ENCODE results near the gene CCDC192. TPM values are rescaled to one million over a fixed set of nuclear protein-coding genes. Genes with fewer than 3 reads are reported as not detected.

CCDC192 gene
- total and polyA plus RNA-seq, 2 experiments from 2014 or later = 0.40 TPM; not detected in 1

- Mint-ChIP-seq H3K4me3 (no peak overlapping the region), H3K27me3 (ENCODE audit: insufficient read depth, low read depth, poor library complexity) (no peaks in the 10 kb centered on the region), H3K4me1 (no peaks in the 10 kb centered on the region), H3K36me3 (ENCODE audit: low read depth) (no peaks in the 10 kb centered on the region), H3K27ac (no peak overlapping the region), H3K9me3 (no peaks in the 10 kb centered on the region)
- no peak overlapping the region for H3K4me3 ChIP-seq
- no peak for TF ChIP-seq CREB1 (CRISPR knock-in tag; IDR thresholded peaks at IDR 0.05; ENCODE audit: low read depth)
- TF ChIP-seq NANOG (IDR thresholded peaks at IDR 0.05; ENCODE audit: borderline replicate concordance) = no peak
- TF ChIP-seq, protein P1, sequence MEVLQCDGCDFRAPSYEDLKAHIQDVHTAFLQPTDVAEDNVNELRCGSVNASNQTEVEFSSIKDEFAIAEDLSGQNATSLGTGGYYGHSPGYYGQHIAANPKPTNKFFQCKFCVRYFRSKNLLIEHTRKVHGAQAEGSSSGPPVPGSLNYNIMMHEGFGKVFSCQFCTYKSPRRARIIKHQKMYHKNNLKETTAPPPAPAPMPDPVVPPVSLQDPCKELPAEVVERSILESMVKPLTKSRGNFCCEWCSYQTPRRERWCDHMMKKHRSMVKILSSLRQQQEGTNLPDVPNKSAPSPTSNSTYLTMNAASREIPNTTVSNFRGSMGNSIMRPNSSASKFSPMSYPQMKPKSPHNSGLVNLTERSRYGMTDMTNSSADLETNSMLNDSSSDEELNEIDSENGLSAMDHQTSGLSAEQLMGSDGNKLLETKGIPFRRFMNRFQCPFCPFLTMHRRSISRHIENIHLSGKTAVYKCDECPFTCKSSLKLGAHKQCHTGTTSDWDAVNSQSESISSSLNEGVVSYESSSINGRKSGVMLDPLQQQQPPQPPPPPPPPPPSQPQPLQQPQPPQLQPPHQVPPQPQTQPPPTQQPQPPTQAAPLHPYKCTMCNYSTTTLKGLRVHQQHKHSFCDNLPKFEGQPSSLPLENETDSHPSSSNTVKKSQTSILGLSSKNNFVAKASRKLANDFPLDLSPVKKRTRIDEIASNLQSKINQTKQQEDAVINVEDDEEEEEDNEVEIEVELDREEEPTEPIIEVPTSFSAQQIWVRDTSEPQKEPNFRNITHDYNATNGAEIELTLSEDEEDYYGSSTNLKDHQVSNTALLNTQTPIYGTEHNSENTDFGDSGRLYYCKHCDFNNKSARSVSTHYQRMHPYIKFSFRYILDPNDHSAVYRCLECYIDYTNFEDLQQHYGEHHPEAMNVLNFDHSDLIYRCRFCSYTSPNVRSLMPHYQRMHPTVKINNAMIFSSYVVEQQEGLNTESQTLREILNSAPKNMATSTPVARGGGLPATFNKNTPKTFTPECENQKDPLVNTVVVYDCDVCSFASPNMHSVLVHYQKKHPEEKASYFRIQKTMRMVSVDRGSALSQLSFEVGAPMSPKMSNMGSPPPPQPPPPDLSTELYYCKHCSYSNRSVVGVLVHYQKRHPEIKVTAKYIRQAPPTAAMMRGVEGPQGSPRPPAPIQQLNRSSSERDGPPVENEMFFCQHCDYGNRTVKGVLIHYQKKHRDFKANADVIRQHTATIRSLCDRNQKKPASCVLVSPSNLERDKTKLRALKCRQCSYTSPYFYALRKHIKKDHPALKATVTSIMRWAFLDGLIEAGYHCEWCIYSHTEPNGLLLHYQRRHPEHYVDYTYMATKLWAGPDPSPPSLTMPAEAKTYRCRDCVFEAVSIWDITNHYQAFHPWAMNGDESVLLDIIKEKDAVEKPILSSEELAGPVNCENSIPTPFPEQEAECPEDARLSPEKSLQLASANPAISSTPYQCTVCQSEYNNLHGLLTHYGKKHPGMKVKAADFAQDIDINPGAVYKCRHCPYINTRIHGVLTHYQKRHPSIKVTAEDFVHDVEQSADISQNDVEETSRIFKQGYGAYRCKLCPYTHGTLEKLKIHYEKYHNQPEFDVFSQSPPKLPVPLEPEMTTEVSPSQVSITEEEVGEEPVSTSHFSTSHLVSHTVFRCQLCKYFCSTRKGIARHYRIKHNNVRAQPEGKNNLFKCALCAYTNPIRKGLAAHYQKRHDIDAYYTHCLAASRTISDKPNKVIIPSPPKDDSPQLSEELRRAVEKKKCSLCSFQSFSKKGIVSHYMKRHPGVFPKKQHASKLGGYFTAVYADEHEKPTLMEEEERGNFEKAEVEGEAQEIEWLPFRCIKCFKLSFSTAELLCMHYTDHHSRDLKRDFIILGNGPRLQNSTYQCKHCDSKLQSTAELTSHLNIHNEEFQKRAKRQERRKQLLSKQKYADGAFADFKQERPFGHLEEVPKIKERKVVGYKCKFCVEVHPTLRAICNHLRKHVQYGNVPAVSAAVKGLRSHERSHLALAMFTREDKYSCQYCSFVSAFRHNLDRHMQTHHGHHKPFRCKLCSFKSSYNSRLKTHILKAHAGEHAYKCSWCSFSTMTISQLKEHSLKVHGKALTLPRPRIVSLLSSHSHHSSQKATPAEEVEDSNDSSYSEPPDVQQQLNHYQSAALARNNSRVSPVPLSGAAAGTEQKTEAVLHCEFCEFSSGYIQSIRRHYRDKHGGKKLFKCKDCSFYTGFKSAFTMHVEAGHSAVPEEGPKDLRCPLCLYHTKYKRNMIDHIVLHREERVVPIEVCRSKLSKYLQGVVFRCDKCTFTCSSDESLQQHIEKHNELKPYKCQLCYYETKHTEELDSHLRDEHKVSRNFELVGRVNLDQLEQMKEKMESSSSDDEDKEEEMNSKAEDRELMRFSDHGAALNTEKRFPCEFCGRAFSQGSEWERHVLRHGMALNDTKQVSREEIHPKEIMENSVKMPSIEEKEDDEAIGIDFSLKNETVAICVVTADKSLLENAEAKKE (CRISPR knock-in tag; IDR thresholded peaks at IDR 0.05) = no peak
- TF ChIP-seq POLR2AphosphoS5 (IDR thresholded peaks at IDR 0.05; ENCODE audit: low read depth) = no peak
- no peak for TF ChIP-seq JUNB (IDR thresholded peaks at IDR 0.05; ENCODE audit: unreplicated experiment)
- no peak for TF ChIP-seq EZH2 (IDR thresholded peaks at IDR 0.05; ENCODE audit: low read depth, unreplicated experiment)
- no peak for TF ChIP-seq STAT1 (IDR thresholded peaks at IDR 0.05; ENCODE audit: unreplicated experiment)
- no peaks in the 10 kb centered on the region for H4K20me1 ChIP-seq (replicated peaks; ENCODE audit: insufficient read depth)
- no peak for DNase-seq (ENCODE audit: low spot score)
- H3K27me3 ChIP-seq (ENCODE audit: insufficient read depth) = no peaks in the 10 kb centered on the region
- H3K36me3 ChIP-seq (ENCODE audit: insufficient read depth) = no peaks in the 10 kb centered on the region
- no peaks in the 10 kb centered on the region for H3F3A ChIP-seq (replicated peaks; ENCODE audit: low read depth)
- H3K4me2 ChIP-seq = no peak overlapping the region
- no peaks in the 10 kb centered on the region for H3K4me1 ChIP-seq (ENCODE audit: insufficient read depth)
- H3K27ac ChIP-seq (ENCODE audit: low read depth) = no peak overlapping the region
- no peak overlapping the region for H2AFZ ChIP-seq
- H3K9me2 ChIP-seq (ENCODE audit: insufficient read depth) = no peaks in the 10 kb centered on the region; the same call in 1 of the 2 replicates
- ATAC-seq = no peak
- H3K79me2 ChIP-seq (replicated peaks; ENCODE audit: insufficient read depth) = no peaks in the 10 kb centered on the region
These were observed 16.8 kb upstream of the CCDC192 start for GRCh38 chr5:127686424-127686823.
